ENCODE measurements around the gene TIMELESS.

DNA sequence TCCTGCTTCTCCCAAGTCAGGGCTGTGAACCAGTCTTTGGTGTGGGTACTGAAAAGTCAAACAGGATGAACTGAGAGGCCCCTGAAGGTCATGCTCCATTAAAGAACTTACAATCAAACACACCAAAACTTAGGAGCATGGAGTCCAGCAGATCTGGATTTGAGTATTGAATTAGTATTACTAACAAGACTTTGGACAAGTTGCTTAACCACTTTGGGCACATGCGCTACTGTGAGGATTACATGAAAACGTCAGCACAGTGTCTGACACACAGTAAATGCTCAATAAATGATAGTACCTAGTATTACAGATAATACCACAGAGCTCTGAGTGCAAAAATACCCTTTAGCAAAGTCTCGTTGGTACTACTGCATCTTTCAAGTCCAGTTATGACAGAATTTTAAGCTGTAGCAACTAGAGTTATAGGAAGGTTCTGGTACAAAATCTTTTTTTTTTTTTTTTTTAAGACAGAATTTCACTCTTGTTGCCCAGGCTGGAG lies 23.2 kb downstream of the TIMELESS start:
- TF ChIP-seq, protein P1, sequence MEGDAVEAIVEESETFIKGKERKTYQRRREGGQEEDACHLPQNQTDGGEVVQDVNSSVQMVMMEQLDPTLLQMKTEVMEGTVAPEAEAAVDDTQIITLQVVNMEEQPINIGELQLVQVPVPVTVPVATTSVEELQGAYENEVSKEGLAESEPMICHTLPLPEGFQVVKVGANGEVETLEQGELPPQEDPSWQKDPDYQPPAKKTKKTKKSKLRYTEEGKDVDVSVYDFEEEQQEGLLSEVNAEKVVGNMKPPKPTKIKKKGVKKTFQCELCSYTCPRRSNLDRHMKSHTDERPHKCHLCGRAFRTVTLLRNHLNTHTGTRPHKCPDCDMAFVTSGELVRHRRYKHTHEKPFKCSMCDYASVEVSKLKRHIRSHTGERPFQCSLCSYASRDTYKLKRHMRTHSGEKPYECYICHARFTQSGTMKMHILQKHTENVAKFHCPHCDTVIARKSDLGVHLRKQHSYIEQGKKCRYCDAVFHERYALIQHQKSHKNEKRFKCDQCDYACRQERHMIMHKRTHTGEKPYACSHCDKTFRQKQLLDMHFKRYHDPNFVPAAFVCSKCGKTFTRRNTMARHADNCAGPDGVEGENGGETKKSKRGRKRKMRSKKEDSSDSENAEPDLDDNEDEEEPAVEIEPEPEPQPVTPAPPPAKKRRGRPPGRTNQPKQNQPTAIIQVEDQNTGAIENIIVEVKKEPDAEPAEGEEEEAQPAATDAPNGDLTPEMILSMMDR (conservative IDR thresholded peaks at IDR 0.05; ENCODE audit: low read depth, low read length): no peak
- no peak for TF ChIP-seq EZH2 (IDR thresholded peaks at IDR 0.05; ENCODE audit: borderline replicate concordance, low read depth, low read length, poor library complexity, severe bottlenecking)

Data from A673 (cell line).